NB4 (cell line): ENCODE data around the gene ZNF579.

Experiments used
- CTCF ChIP-seq: IDR thresholded peaks from one replicate; pipeline ENCODE4 v1.5.1; 2012; ENCODE audit warnings: low read depth, low read length
- MYC ChIP-seq: IDR thresholded peaks from 2 replicates; pipeline ENCODE4 v1.6.1; 2011; ENCODE audit warnings: low read depth, low read length
- POLR2A ChIP-seq: IDR thresholded peaks from 2 replicates; pipeline ENCODE4 v1.6.1; 2011; ENCODE audit warnings: mild to moderate bottlenecking; ENCODE audit not compliant: insufficient read length; ENCODE audit errors: extremely low read depth

- TF ChIP-seq CTCF (no peak), POLR2A (no peak), MYC (no peak)
These were observed 45.3 kb downstream of the ZNF579 start for GRCh38 chr19:55535173-55535964.
